IMR-90 (cell line): ENCODE results near the gene RHBDD1. TPM values are rescaled to one million over a fixed set of nuclear protein-coding genes. Genes with fewer than 3 reads are reported as not detected.

Experiments used
- ATAC-seq: fragments of 200-7000 bp; cut with Tn5 transposase; 2 replicates; pipeline ENCODE4 v1.9.1; 2020; ENCODE audit warnings: low read depth, mild to moderate bottlenecking, moderate library complexity
- BruUV-seq: library from RNA; stranded (reverse); fragments of 400-500 nt; replicated peaks from 2 replicates; lab custom pipeline; 2021; lab: Mats Ljungman, UMichigan
- CTCF ChIA-PET: fragments of 300-600 bp; formaldehyde crosslinking; extraction: SDS; loops from one replicate; lab custom pipeline; 2021; ENCODE audit warnings: antibody characterized with exemption; lab: Yijun Ruan, JAX
- POLR2A ChIA-PET: fragments of 300-600 bp; sonication (Branson Sonifier 250); formaldehyde crosslinking; loops from one replicate; lab custom pipeline; 2022; ENCODE audit warnings: antibody characterized with exemption; ENCODE audit not compliant: unreplicated experiment; lab: Charles Lee
- DNase-seq: peaks from one replicate; pipeline ENCODE4 v3.0.0; 2013
- H2AFZ ChIP-seq: replicated peaks from 2 replicates; pipeline ENCODE3; 2013; ENCODE audit warnings: low read length, mild to moderate bottlenecking; ENCODE audit not compliant: poor library complexity
- H2AK5ac ChIP-seq: 2 replicates; pipeline ENCODE4 v1.6.1; 2013; ENCODE audit warnings: low read depth, low read length, inconsistent platforms
- H2AK9ac ChIP-seq: replicated peaks from 2 replicates; pipeline ENCODE3; 2013; ENCODE audit warnings: mild to moderate bottlenecking, low read depth, low read length, moderate library complexity; ENCODE audit not compliant: poor library complexity
- H2BK120ac ChIP-seq: 2 replicates; pipeline ENCODE4 v1.6.1; 2013; ENCODE audit warnings: low read depth, low read length, inconsistent platforms
- H2BK15ac ChIP-seq: 3 replicates; pipeline ENCODE4 v1.6.1; 2013; ENCODE audit warnings: low read depth, low read length, inconsistent platforms
- H2BK20ac ChIP-seq: 2 replicates; pipeline ENCODE4 v1.6.1; 2013; ENCODE audit warnings: low read depth, mild to moderate bottlenecking, inconsistent platforms, low read length, moderate library complexity
- H2BK5ac ChIP-seq: 2 replicates; pipeline ENCODE4 v1.6.1; 2013; ENCODE audit warnings: mild to moderate bottlenecking, low read depth, low read length, inconsistent platforms; ENCODE audit not compliant: poor library complexity, severe bottlenecking
- H3K14ac ChIP-seq: replicated peaks from 2 replicates; pipeline ENCODE4 v1.6.1; 2013; ENCODE audit warnings: low read depth, low read length, inconsistent platforms
- H3K18ac ChIP-seq: 2 replicates; pipeline ENCODE4 v1.6.1; 2013; ENCODE audit warnings: low read depth, low read length, control low read depth
- H3K23ac ChIP-seq: 2 replicates; pipeline ENCODE4 v1.6.1; 2013; ENCODE audit warnings: low read depth, low read length, inconsistent platforms
- H3K27ac ChIP-seq: 2 replicates; pipeline ENCODE4 v1.5.1; 2013; ENCODE audit warnings: mild to moderate bottlenecking, control low read depth, low read length; ENCODE audit not compliant: insufficient read depth
- H3K27me3 ChIP-seq: 2 replicates; pipeline ENCODE4 v1.6.1; 2013; ENCODE audit warnings: low read length; ENCODE audit not compliant: control insufficient read depth, insufficient read depth
- H3K36me3 ChIP-seq: 2 replicates; pipeline ENCODE4 v1.6.1; 2013; ENCODE audit warnings: low read length, mixed read lengths; ENCODE audit not compliant: control insufficient read depth, insufficient read depth
- H3K4ac ChIP-seq: 2 replicates; pipeline ENCODE4 v1.6.1; 2013; ENCODE audit warnings: low read depth, low read length, inconsistent platforms
- H3K4me1 ChIP-seq: 2 replicates; pipeline ENCODE4 v1.6.1; 2013; ENCODE audit warnings: low read length, mixed read lengths; ENCODE audit not compliant: control insufficient read depth, insufficient read depth
- H3K4me2 ChIP-seq: 2 replicates; pipeline ENCODE4 v1.6.1; 2013; ENCODE audit warnings: low read depth, mild to moderate bottlenecking, control low read depth, low read length, moderate library complexity
- H3K4me3 ChIP-seq: 2 replicates; pipeline ENCODE4 v1.5.1; 2013; ENCODE audit warnings: low read depth, mild to moderate bottlenecking, control low read depth, low read length, moderate library complexity; ENCODE audit not compliant: insufficient read depth
- H3K56ac ChIP-seq: 2 replicates; pipeline ENCODE4 v1.6.1; 2013; ENCODE audit warnings: low read length, inconsistent platforms; ENCODE audit not compliant: insufficient read depth; ENCODE audit errors: extremely low read depth
- H3K79me1 ChIP-seq, 2 experiments: 2 replicates each; pipeline ENCODE4 v1.6.1; 2013; ENCODE audit warnings: low read length in 2 of 2, inconsistent platforms in 1 of 2, low read depth in 1 of 2
- H3K9ac ChIP-seq: 2 replicates; pipeline ENCODE4 v1.6.1; 2013; ENCODE audit warnings: low read depth, low read length, control low read depth
- H3K9me1 ChIP-seq: 2 replicates; pipeline ENCODE4 v1.6.1; 2013; ENCODE audit warnings: low read length, inconsistent platforms; ENCODE audit not compliant: insufficient read depth
- H3K9me3 ChIP-seq: 2 replicates; pipeline ENCODE4 v1.6.1; 2013; ENCODE audit warnings: low read length; ENCODE audit not compliant: control insufficient read depth, insufficient read depth
- H4K20me1 ChIP-seq: 2 replicates; pipeline ENCODE4 v1.6.1; 2013; ENCODE audit warnings: low read length, inconsistent platforms; ENCODE audit not compliant: insufficient read depth
- H4K5ac ChIP-seq: 2 replicates; pipeline ENCODE4 v1.6.1; 2013; ENCODE audit warnings: mild to moderate bottlenecking, low read depth, low read length, control low read depth
- H4K8ac ChIP-seq, 2 experiments: 2 replicates each; pipeline ENCODE4 v1.6.1; 2013; ENCODE audit warnings: low read depth in 2 of 2, low read length in 2 of 2, control low read depth in 1 of 2, inconsistent platforms in 1 of 2
- H4K91ac ChIP-seq: 2 replicates; pipeline ENCODE4 v1.6.1; 2013; ENCODE audit warnings: low read depth, low read length, inconsistent platforms; ENCODE audit not compliant: insufficient read depth
- CEBPB ChIP-seq: IDR thresholded peaks from 2 replicates; pipeline ENCODE4 v1.6.1; 2012; ENCODE audit warnings: low read depth, low read length, improper control_type of control experiment
- SMC3 ChIP-seq: fragments of 150-350 bp; IDR thresholded peaks from 2 replicates; pipeline ENCODE4 v1.6.1; 2016; ENCODE audit warnings: low read depth, mild to moderate bottlenecking, antibody characterized with exemption, low read length, moderate library complexity
- WGBS, 2 experiments: methylation state at CpG; one replicate each; pipeline versions ENCODE4 v1.1.5 to v1.1.7; 2013; ENCODE audit warnings: missing lambda C conversion rate in 2 of 2; ENCODE audit not compliant: insufficient read length in 1 of 2; ENCODE audit errors: extremely low coverage in 2 of 2; 5-methylcytosine and 5-hydroxymethylcytosine counted together
- dilution Hi-C: fragments of 300-500 bp; cut with HindIII; formaldehyde crosslinking; loops from one replicate; pipeline ENCODE4 v1.14.3; 2018; ENCODE audit warnings: low sequenced_read_pairs; ENCODE audit not compliant: unreplicated experiment
- in situ Hi-C: fragments of 300-500 bp; cut with MboI; formaldehyde crosslinking; loops from 3 replicates; pipeline ENCODE4 v1.14.3; 2019; ENCODE audit warnings: low sequenced_read_pairs, inconsistent platforms, mixed read lengths
- intact Hi-C: fragments of 100-400 bp; cut with micrococcal nuclease; formaldehyde crosslinking; loops from 2 replicates; pipeline ENCODE4 v1.10.0; 2022
- polyA plus RNA-seq, 3 experiments: library from polyadenylated mRNA; depleted of rRNA; stranded (reverse); fragments of >200 nt; gene quantifications; 2 replicates each; pipeline ENCODE4 v1.2.3, GENCODE V29; 2012; ENCODE audit warnings: low replicate concordance in 1 of 3
- total RNA-seq: library from RNA; depleted of rRNA; stranded (reverse); fragments of >200 nt; gene quantifications from 2 replicates; pipeline ENCODE4 v1.2.3, GENCODE V29; 2012

The RHBDD1 gene
- total and polyA plus RNA-seq, 2 of the 4 experiments (the other 2 are of a cell fraction), result 9.7 to 14.0 TPM

GRCh38 chr2:226902041-226902966, 66.5 kb downstream of the RHBDD1 start:
- Histone ChIP-seq H4K20me1 (no peaks in the 10 kb centered on the region), H2AK9ac (no peak overlapping the region), H3K4me3 (no peak overlapping the region), H3K9ac (no peak overlapping the region), H3K14ac (peak overlapping the region; percentile 66), H3K56ac (0 out of 2 replicates have a peak overlapping the region, but pooled peaks have one; percentile 27), H3K36me3 (no peaks in the 10 kb centered on the region; the same call in 1 of the 2 replicates), H2AFZ (no peak overlapping the region), H2BK120ac (peak overlapping the region; percentile 91), H3K27ac (peak overlapping the region; percentile 25; the same call in 1 of the 2 replicates), H3K9me3 (no peaks in the 10 kb centered on the region), H3K27me3 (no peaks in the 10 kb centered on the region), H4K91ac (peak overlapping the region; percentile 79), H3K18ac (peak overlapping the region; percentile 69; the same call in 1 of the 2 replicates), H3K4me1 (peaks cover 13% of the 10 kb centered on the region), H2BK20ac (peak overlapping the region; percentile 89), H2BK15ac (peak overlapping the region; percentile 98), H2AK5ac (peak overlapping the region; percentile 91), H2BK5ac (peak overlapping the region; percentile 98), H4K5ac (peak overlapping the region; percentile 83; the same call in 1 of the 2 replicates), H4K8ac (peak overlapping the region; percentile 72 to 87), H3K79me1 (peaks cover 22 to 33% of the 10 kb centered on the region in 2 experiments), H3K4ac (peak overlapping the region; percentile 79), H3K23ac (peak overlapping the region; percentile 55), H3K9me1 (peaks cover 17% of the 10 kb centered on the region; the same call in 1 of the 2 replicates), H3K4me2 (no peak overlapping the region)
- DNase-seq (no peak), ATAC-seq (no peak)
- ChIA-PET POLR2A (no interaction called here), CTCF (no interaction called here)
- no TSS peak for BruUV-seq
- intact Hi-C loops (no loop called here), in situ Hi-C loops (no loop called here), dilution Hi-C loops (no loop called here)
- no CpG with 5 or more reads among the region's 6 CpGs for WGBS, 2 experiments
- TF ChIP-seq SMC3 (no peak), CEBPB (peak; percentile 94)
